Fibroblast of pulmonary artery (primary cell): ENCODE data around the gene FOXD3.

Experiments
- DNase-seq: peaks from one replicate; pipeline ENCODE4 v3.0.0-alpha.2; 2010; ENCODE audit warnings: low read depth
- H3K4me3 ChIP-seq: replicated peaks from 2 replicates; pipeline ENCODE4 v1.5.1; 2011; ENCODE audit warnings: low read depth, mild to moderate bottlenecking, control low read depth, low read length, moderate library complexity
- TF ChIP-seq, protein P1 (sequence below): IDR thresholded peaks from 2 replicates; pipeline ENCODE4 v1.5.1; 2011; ENCODE audit warnings: mild to moderate bottlenecking, control low read depth, low read length, inconsistent platforms; ENCODE audit errors: missing control alignments

Gene FOXD3

DNA sequence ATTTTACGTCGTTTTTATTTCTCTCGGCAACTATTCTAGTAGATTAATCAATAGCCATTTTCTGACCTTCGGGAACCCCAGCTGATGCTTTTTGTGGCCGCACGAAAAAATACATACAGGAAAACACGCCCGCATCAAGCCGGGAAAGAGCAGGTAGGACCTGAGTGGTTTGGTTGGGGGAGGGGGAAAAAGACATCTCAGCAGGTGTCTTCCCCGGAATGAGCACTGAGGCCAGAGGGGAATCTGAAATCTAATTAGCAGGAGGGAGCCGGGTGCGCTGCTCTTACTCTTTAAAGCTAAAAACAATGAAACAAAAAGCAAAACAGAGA, 618 bp upstream of the FOXD3 start:
- TF ChIP-seq, protein P1, sequence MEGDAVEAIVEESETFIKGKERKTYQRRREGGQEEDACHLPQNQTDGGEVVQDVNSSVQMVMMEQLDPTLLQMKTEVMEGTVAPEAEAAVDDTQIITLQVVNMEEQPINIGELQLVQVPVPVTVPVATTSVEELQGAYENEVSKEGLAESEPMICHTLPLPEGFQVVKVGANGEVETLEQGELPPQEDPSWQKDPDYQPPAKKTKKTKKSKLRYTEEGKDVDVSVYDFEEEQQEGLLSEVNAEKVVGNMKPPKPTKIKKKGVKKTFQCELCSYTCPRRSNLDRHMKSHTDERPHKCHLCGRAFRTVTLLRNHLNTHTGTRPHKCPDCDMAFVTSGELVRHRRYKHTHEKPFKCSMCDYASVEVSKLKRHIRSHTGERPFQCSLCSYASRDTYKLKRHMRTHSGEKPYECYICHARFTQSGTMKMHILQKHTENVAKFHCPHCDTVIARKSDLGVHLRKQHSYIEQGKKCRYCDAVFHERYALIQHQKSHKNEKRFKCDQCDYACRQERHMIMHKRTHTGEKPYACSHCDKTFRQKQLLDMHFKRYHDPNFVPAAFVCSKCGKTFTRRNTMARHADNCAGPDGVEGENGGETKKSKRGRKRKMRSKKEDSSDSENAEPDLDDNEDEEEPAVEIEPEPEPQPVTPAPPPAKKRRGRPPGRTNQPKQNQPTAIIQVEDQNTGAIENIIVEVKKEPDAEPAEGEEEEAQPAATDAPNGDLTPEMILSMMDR = no peak
- no peak for DNase-seq
- peak overlapping the region; percentile 43 for H3K4me3 ChIP-seq

DNA sequence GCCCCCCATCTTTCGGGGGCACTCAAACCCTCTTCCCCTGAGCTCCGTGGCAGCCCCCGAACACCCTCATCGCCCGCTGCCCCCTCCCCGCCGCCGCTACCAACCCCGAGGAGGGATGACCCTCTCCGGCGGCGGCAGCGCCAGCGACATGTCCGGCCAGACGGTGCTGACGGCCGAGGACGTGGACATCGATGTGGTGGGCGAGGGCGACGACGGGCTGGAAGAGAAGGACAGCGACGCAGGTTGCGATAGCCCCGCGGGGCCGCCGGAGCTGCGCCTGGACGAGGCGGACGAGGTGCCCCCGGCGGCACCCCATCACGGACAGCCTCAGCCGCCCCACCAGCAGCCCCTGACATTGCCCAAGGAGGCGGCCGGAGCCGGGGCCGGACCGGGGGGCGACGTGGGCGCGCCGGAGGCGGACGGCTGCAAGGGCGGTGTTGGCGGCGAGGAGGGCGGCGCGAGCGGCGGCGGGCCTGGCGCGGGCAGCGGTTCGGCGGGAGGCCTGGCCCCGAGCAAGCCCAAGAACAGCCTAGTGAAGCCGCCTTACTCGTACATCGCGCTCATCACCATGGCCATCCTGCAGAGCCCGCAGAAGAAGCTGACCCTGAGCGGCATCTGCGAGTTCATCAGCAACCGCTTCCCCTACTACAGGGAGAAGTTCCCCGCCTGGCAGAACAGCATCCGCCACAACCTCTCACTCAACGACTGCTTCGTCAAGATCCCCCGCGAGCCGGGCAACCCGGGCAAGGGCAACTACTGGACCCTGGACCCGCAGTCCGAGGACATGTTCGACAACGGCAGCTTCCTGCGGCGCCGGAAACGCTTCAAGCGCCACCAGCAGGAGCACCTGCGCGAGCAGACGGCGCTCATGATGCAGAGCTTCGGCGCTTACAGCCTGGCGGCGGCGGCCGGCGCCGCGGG, 837 bp downstream of the FOXD3 start:
- TF ChIP-seq, protein P1 = no peak
- DNase-seq = peak; percentile 21
- H3K4me3 ChIP-seq = no peak overlapping the region

DNA sequence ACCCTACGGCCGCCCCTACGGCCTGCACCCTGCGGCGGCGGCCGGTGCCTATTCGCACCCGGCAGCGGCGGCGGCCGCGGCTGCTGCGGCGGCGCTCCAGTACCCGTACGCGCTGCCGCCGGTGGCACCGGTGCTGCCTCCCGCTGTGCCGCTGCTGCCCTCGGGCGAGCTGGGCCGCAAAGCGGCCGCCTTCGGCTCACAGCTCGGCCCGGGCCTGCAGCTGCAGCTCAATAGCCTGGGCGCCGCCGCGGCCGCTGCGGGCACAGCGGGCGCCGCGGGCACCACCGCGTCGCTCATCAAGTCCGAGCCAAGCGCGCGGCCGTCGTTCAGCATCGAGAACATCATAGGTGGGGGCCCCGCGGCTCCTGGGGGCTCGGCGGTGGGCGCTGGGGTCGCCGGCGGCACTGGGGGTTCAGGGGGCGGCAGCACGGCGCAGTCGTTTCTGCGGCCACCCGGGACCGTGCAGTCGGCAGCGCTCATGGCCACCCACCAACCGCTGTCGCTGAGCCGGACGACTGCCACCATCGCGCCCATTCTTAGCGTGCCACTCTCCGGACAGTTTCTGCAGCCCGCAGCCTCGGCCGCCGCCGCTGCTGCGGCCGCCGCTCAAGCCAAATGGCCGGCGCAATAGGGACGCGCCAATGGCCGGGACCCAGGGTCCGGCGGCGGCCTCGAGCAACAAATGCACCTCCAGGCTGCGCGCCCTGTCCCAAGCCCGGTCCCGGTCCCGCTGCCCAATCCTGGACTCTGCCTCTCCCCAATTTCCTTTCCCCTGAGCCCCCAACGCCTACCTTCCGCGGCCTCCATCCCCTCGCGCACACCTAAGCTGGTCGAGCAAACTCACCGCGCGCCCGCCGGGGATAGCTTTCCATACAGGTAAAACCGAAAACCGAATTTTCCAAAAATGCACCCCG, 1.8 kb downstream of the FOXD3 start:
- TF ChIP-seq, protein P1 = no peak
- DNase-seq = no peak

DNA sequence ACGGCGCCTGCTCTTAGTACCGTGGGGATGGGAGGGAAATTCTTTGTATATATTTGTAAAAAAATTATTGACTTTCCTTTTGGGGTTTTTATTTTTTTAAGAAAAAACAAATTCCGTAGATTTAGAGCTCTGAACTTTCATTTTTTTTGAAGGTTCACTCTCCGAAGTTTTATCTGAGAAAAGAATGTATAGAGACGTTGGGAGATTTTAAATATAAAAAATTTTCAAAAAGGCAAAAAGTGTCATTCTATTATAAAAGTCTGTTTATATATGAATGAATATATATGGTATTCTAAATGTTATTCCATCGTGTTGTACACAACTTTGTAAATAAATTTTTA, 2.4 kb downstream of the FOXD3 start:
- TF ChIP-seq, protein P1 = no peak
- DNase-seq = no peak
- no peak overlapping the region for H3K4me3 ChIP-seq

More for the DNA sequence above, 1.8 kb downstream of the FOXD3 start:
- no peak overlapping the region for H3K4me3 ChIP-seq

DNA sequence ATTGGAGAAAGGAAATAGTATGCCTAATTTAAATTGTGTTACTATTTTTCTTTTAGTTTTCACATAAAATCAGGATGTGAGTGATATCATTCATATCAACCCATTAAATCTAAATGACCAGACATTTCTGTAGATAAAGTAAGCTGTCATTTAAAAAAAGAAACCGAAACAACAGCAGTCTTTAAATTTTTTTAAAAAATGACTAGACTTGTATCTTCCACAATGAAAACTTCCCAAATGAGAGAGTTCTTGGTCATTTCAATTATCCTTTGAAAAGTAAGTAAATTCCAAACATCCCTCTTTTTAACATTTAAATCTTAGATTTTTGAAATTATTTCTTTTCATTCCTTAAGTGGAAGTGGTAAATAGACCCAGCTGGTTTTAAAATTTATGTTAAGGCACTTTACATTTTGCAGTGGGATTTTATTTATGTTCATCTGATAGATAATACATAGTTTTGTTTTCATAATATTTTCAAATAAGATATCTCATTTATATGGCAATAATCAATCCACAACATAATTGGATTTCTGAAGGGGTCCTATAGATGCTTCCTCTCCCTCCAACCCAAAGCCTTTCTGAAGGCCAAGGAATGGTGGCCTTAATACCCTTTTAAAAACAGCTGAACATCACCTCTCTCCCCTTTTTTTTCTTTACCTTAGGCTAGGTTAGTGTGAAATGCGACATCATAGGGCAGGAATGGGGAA, 3.1 kb downstream of the FOXD3 start:
- DNase-seq = no peak
- TF ChIP-seq, protein P1 = no peak
- no peak overlapping the region for H3K4me3 ChIP-seq

DNA sequence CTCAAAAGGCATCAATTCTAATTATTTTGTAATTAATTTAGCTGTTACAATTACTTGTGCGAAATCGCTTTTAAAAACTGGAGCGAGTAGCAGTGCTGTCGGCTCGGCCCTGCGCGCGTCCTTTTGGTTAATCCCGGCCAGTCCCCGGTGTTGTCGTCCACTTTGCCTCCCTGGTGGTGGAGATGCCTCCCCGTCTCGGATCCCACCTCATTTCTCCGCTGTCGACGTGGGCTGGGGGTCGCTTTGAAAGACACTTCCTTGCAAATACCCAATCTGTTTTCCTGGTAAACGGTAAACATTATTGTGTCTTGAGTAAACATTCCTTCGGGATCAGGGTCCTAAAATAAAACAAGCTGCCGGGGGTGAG, 3.7 kb downstream of the FOXD3 start:
- no peak for DNase-seq
- H3K4me3 ChIP-seq = no peak overlapping the region
- TF ChIP-seq, protein P1 = no peak
